Measurements from ENCODE around the gene CD300C. TPM values are rescaled to one million over a fixed set of nuclear protein-coding genes. Genes with fewer than 3 reads are reported as not detected.

CD300C gene
- total and polyA plus RNA-seq, 10 of the 15 experiments (the other 5 are each of a cell fraction or from before 2014, with no cell fraction given): 0.12 to 0.38 (median 0.23) TPM; not detected in 3

DNA sequence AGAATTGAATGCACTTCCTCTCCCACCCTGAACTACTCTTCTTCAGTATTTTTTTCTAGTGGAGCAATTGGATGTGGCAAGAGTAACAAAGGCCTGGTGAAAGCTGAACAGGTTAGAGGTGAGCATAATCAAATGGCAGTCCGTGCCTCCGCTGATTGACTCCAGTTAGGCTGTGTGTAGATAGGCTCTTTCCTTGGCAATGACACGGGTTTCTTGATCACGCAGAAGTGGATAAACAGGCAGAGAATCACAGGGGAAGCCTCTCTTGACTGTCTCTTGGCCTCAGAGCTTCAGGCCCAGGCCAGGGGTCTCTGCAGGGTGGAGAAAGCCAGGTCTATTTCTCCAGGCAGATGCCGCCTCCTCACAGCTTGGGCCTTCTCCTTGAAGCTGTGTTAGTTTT, 18.8 kb downstream of the CD300C start:
- SMC1A ChIA-PET (ENCODE audit: uncharacterized antibody, unreplicated experiment): interaction anchor here (0.7 to 7.5 kb wide), 4 partner anchors 16 to 148 kb away, joined by 4 to 45 read pairs (median 6); no protein-coding TSS in a partner anchor
- H3K4me1 ChIP-seq (ENCODE audit: control insufficient read depth, insufficient read depth, low read length): peaks cover 4% of the 10 kb centered on the region
- BruUV-seq (replicated peaks): no TSS peak
- no peaks in the 10 kb centered on the region for H4K20me1 ChIP-seq (ENCODE audit: control insufficient read depth, insufficient read depth)
- intact Hi-C loops (cut with micrococcal nuclease; ENCODE audit: unreplicated experiment): no loop called here
- DNase-seq (ENCODE audit: low read depth, low spot score): no peak
- no peak overlapping the region for H3K9ac ChIP-seq (ENCODE audit: control insufficient read depth, insufficient read depth, low read length)
- in situ Hi-C loops (cut with MboI): no loop called here
- CTCF ChIA-PET: interaction anchor here (0.6 to 2.6 kb wide), 3 partner anchors 70 to 227 kb away, joined by 3 to 10 read pairs (median 3); no protein-coding TSS in a partner anchor
- POLR2A ChIA-PET: interaction anchor here (1.0 to 1.9 kb wide), 2 partner anchors 61 to 63 kb away, joined by 3 to 4 read pairs; partner anchors contain the start of gene CD300A
- FAIRE-seq: no peak
- WGBS (ENCODE audit: insufficient coverage, insufficient replicate concordance, low lambda C conversion rate, missing lambda C conversion rate): 38% methylated on average over 5 of the region's 5 CpGs
- H3K36me3 ChIP-seq (ENCODE audit: control insufficient read depth in 2 of 2, insufficient read depth in 2 of 2, low read length in 1 of 2): no peaks in the 10 kb centered on the region
- RAD21 ChIA-PET (ENCODE audit: unreplicated experiment): interaction anchor here (1.0 to 4.7 kb wide), 6 partner anchors 11 to 148 kb away, joined by 3 to 22 read pairs (median 5); partner anchors contain the start of gene CD300A
- no peak overlapping the region for H3K4me3 ChIP-seq
- no peak overlapping the region for H3K4me2 ChIP-seq (ENCODE audit: control insufficient read depth, insufficient read depth)
- H3K27ac ChIP-seq (ENCODE audit: control insufficient read depth, insufficient read depth): no peak overlapping the region
- H3K27me3 ChIP-seq (replicated peaks in 1 of 2; ENCODE audit: control insufficient read depth in 2 of 2, insufficient read depth in 2 of 2, low read length in 1 of 2): no peaks in the 10 kb centered on the region; a peak in 1 of 4 replicates
- no peaks in the 10 kb centered on the region for H3K79me2 ChIP-seq (ENCODE audit: control insufficient read depth, insufficient read depth, low read length)
- no peak overlapping the region for H2AFZ ChIP-seq (ENCODE audit: control insufficient read depth, low read depth, low read length)
- TF ChIP-seq FOXK2 (IDR thresholded peaks at IDR 0.05) (no peak), POLR2A (IDR thresholded peaks at IDR 0.05; ENCODE audit: low read depth, low read length) (no peak), GATAD2B (conservative IDR thresholded peaks at IDR 0.05; ENCODE audit: low read depth) (no peak), SIN3A (IDR thresholded peaks at IDR 0.05; ENCODE audit: low read depth, low read length) (no peak), SRF (IDR thresholded peaks at IDR 0.05; ENCODE audit: low read depth in 2 of 2, low read length in 2 of 2) (no peak), HDAC6 (IDR thresholded peaks at IDR 0.05; ENCODE audit: unreplicated experiment) (no peak), MYB (IDR thresholded peaks at IDR 0.05; ENCODE audit: borderline replicate concordance, low read depth, low read length) (no peak), IKZF1 (conservative IDR thresholded peaks at IDR 0.05) (no peak), SUPT20H (IDR thresholded peaks at IDR 0.05; ENCODE audit: borderline replicate concordance, control insufficient read depth, low read depth, low read length) (no peak)
- TF ChIP-seq, protein P1, sequence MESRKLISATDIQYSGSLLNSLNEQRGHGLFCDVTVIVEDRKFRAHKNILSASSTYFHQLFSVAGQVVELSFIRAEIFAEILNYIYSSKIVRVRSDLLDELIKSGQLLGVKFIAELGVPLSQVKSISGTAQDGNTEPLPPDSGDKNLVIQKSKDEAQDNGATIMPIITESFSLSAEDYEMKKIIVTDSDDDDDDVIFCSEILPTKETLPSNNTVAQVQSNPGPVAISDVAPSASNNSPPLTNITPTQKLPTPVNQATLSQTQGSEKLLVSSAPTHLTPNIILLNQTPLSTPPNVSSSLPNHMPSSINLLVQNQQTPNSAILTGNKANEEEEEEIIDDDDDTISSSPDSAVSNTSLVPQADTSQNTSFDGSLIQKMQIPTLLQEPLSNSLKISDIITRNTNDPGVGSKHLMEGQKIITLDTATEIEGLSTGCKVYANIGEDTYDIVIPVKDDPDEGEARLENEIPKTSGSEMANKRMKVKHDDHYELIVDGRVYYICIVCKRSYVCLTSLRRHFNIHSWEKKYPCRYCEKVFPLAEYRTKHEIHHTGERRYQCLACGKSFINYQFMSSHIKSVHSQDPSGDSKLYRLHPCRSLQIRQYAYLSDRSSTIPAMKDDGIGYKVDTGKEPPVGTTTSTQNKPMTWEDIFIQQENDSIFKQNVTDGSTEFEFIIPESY (IDR thresholded peaks at IDR 0.05): no peak
- no peak for ATAC-seq
- H3K9me3 ChIP-seq (replicated peaks; ENCODE audit: control insufficient read depth, insufficient read depth, low read length): no peaks in the 10 kb centered on the region; the same call in 2 of the 3 replicates

Measured in GM12878 (cell line).